DMS53 (cell line): ENCODE results near the gene SACM1L.

Experiments used
- DNase-seq: peaks from one replicate; lab custom pipeline; 2025; lab: John Stamatoyannopoulos, UW

SACM1L gene

DNA sequence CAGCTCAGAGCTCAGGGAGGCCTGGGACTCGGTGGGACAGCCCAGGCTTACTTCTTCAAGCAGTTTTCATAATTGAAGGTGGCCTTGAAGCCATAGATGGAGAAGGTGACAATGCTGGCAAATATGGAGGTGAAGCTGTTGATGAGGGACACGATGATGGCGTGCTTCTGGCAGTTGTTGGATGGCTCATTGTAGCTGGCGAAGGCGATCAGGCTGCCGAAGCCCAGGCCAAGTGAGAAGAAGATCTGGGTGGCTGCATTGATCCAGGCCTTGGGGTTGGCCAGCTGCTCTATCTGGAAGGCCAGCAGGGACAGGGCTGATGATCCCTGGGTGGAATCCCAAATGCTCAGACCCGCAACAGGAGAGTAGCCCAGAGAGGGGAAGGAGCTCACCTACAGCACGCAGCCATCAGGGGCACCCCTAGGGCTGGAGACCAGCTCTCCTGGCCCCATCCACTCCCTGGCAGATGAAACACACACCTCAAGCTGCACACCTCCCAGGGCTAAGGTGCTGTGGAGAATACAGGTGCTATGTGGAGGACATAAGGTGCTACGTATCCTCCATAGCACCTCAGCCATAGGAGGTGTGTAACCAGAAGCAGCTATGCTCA lies 82.1 kb downstream of the SACM1L start:
- DNase-seq, result no peak

DNA sequence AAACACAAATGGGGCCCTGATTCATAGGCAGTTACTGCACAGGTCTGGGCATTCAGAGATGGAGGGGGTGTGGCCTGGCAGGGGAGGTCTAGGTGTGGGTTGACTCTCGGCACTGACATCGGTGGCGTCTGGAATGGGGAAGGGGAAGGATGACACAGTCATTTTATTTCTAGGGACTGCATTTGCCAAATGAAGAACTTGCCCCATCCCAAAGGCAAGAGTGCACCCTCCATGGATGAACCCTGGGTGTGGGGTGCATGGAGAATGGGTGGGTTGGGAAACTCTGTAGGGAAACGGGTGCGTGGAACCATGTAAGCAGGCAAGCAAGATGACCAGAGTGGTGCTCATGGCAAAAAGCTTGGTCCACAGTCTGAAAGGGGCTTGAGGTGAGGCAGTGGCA lies 82.6 kb downstream of the SACM1L start:
- no peak for DNase-seq

DNA sequence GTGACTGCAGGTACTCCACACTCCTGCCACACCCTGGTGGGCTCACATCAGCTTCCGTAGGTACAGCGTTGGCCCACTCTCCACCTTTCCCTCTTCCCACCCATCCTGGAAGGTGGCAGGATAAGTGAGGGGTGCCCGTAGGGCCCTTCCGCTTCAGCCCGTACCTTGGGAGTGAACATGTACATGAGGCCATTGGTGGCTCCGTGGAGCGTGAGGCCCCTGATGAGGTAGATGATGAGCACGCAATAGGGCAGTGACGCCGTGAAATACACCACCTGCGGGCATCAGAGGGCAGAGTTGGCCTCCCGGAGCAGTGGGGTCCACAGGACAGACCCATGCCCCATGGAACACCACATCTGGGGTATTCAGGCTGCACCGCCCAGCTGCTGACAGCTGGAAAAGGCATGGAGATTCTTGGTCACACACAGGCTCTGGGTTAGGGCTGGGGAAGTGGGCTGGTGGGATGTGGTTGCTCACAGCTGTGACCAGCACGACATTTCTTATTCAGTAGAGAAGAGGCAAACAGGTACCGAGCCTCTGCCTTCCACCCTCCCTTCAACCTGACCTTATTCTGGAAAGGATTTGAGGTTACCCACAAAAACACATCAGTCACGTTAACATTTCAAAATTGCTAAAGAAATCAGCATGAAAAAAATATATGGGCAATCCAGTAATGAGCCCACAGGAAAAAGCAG lies 83.3 kb downstream of the SACM1L start:
- no peak for DNase-seq

DNA sequence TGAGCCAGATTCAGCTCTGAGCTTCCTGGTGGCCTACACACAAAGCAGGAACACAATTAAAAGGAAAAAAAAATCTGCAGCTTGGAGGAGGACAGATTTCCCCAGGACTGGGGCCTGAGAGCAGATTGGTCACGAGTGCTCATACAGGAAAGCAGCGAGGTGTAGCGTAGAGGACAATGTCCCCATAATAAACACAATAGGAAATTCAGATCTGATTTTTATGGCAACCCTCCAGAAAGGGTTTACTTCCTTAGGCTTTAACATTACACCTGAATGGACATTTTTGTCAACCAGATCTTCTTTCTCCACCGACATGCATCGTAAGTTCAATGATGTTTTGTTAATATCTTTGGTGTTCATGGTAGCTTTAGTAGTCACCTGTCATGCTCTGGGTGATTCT lies 83.9 kb downstream of the SACM1L start:
- DNase-seq, result no peak

DNA sequence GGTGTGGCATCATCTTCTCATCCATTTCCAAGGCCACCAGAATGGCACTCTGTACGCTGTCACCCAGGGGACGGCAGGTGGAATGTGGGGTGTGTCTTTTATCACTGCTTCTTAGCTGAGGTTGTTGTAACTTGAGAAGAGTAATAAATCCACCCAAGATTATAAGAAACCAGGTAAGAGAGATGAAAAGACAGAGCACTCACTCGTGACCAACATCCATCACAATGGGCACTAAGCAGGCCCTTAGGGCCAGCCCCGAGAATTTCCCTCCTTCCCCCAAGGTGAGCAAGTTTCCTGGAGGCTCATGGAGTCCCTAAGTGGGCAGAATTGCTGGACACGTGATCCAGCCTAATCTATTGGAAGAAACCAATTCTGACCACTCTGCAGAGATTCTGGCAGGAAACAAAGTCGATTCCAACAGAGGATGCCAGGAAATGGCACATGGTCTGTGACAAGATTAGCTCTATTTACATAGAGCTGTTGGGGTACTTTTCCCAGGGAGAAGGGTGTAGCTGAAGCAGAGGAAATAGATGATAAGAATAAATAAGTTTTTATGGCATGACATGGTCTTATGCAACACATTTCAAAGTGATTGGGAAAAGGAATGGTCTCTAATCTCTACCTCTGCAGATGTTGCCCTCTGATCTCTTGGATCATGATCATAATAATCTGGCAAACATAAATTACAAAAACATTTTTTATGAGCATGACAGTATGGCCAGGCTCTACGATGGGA lies 84.7 kb downstream of the SACM1L start:
- DNase-seq, result no peak

DNA sequence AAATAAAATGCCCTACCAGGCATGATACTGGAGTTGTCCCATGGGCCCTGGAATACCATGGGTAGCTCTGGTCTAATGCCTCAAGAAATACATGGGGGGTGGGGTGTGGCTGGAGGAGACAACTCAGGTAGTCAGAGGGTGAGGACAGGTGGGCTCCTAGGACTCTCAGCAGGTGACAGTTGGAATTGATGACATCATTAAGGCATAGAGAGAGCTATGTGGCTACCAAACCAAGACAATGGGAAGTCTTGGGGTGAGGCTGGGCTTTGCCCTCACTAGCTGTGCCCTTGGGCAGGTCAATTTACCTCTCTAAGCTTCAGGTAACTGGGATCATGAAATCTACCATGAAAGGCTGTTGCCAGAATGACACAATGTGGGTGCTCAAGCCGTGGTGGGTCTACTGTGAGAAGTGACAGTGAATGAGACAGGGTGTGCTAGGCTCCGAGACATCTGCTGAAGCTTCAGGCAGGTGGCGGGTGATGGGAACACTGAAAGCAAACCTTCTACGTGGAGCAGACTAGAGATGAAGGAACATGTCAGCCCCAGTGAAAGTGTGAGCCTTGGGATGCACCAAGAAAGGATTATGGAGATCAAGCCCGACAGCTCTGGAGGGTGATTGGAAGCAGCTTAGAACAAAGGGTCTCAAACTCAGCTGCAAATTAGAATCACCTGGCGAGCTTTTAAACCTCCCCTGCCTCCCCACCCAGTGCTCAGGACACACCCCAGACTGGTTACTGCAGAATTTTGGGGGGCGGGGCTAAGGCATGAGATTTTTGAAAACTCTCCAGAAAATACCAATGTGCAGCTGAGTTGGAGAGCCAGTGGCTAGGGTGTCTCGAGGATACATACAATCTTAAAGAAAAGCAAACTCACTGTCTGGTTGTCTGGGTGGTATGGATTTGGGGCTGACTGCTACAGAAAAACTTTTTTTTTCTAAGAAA lies 85.7 kb downstream of the SACM1L start:
- no peak for DNase-seq

DNA sequence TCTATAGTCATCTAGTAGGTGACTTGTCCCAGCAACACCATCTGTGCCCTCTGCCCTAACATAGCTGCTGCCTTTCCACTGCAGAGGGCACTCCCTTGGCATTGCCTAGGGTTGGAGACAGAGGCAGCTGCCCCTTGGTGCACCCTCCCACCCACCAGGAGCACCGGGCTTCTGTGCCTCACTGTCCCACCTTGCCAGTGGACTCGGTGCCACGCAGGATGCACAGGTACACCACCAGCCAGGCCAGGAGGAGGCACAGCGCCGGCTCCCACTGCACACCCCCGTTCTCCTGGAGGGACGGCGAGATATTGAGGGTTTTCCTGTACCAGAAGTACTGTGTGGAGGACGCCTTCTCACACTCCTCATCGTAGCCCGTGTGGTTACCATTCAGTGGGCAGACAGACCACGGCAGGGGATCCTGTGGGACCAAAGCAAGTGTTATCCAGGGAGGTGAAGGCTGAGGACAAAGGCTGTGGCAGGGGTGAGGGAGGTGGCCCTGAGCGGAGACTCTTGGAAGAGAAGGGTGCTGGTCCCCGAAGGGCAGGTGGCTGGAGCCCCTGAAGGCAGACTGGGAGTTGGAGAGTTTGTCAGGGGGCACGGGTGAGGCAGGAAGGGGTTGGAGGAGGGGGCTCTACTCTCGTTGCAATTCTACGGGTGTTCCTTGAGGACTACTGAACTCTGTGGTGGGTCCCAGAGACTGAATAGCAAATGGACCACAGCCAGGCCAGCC lies 86.5 kb downstream of the SACM1L start:
- DNase-seq, result no peak

DNA sequence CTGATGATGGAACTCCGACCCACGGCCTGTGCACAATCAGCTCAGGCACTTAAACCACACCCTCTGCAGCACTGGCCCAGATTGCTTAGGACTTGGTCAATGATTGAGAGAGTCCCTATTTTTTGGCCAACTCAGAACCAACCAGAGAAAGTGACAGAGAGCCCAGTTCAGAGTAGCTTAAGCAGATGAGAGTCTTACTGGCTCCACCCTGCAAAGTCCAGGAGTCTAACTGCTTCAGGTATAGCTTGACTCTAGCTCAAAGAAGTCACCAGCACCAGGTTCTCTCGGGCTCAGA lies 87.1 kb downstream of the SACM1L start:
- no peak for DNase-seq

DNA sequence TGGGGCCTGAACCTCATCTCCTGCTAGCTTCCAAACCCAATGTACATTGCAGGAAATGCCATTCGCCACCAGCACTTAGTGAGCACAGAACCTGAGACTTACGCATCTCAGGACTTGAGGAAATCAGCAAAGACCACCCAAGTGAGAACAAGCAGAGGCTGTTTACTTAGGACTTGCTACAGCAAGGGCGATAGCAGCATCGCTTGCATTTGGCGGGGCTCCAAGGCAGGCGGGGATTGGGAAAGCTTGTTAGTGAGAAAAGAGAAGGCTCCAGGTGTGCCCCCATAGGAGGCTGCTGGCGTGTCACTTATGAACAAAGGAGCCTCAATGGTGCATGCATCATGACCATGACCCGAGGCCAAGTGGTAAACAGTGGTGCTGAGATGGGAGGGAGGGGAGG lies 87.4 kb downstream of the SACM1L start:
- no peak for DNase-seq

DNA sequence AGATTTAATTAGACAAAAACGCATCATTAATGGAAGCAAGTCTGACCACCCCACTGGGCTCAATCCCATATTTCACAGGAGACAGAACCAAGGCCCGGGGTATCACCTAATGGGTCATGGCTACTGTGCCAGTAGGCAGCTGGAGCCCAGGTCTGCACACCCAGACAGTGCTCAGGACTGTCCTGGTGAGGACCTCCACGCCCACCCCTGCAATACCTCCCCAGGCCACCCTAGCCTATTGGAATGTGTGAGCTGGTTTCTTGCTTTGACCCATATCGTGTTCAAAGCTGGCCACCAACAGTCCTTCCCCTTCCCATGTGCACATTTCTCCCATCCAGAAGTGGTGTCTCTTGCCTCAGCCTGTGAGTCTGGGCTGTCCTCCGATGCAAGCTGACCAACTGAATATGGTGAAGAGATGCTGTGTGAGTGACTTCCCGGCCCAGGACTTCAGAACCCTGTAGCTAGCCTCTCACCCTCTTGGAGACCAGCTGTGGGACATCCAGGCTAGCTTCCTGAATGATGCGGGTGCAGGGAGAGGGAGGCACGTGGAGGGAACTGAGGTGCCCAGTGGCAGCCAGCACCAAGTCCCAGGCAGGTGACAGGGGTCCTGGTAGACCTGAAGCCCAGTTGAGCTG lies 88.0 kb downstream of the SACM1L start:
- no peak for DNase-seq

DNA sequence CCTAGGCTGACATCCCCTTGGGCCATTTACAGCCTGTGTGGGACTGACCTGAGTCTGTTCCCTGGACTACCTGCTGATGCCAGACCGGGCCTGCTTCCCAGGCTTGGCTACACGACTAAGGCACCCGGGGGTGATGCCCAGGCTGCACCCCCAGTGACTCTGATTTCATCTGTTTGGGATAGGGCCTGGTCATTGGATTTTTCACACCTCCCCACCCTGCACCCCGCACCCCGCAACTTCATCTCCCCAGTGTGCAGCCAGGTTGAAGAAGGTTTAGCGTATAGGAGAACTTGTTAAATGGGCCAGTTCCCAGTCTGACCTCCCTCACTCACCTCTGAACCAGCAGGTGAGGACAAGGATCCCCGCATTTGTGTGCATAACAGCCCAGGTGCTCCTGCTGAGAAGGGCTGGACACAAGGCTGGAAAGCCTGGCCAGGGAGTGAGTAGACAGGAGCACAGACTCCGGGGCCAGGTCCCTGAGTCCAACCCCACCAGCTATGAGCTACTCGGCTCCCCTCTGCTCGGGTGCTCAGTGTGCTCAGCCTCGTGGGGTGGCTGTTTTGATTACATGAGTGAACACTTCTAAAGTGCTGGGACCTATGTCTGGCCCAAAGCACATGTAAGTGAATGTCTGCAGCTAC lies 88.7 kb downstream of the SACM1L start:
- no peak for DNase-seq

DNA sequence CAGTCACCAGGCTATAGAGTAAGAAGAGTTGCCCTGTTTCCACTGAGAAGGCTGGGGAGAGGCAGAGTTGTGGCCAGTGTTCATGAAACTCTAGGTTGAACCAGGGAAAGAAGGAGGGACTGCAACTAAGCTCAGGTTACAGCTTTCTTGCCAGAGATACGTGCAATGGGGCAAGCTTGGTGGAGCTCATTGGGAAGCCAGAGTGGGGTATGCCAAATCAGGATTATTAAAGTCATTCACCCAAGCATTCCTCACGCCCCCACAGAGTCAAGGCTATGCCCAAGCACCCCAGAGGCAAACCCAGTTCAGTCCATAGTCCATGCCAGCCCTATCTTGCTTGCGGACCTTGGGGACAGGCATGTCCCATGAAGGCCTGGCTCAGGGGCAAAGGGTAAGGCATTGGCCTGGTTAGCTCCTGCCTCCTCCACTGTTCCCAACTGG lies 89.6 kb downstream of the SACM1L start:
- DNase-seq, result no peak

DNA sequence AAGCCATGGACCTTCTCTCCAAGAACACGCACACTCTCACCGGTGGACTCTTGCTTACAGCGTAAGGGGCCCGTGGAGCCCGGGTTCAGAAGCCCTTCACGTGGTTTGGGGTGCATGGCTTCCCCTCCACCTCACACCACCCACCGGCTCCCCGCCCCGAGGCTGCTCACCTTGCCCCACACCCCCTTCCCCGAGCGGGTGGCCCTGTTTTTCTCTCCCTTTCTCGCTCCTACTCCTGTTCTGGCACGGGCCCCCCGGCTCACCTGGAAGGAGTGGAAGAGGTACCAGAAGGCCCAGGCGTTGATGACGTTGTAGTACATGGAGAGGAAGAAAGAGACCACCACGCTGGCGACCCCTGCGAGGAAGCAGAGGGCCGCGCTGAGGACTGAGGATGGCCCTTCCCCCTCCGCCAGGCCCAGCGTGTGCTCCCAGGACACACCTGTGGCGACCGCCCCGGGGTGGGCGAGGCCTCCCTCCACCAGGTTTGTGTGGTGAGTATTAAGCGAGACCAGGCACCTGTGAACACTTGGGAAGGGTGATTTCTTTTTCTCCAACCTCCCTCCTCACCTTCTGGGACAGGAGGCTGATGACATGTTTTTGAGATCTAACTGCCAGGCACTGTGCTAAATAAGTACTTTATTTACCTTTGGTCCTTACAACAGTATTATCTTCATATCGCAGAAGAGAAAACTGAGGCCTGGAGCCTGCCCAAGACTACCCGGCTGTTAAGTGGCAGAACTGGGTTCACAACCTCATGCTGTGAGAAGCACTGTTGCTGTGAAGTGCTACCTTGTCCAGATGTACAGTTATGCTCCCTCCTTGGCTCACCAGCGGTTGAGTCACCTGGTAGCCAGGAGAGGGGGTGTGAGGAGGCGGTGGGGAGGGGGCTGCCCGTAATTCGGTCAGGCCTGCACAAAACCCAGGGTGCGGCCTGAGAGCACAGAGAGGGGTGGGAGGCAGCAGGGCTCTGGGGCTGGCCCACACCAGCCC lies 90.8 kb downstream of the SACM1L start:
- DNase-seq, result no peak

DNA sequence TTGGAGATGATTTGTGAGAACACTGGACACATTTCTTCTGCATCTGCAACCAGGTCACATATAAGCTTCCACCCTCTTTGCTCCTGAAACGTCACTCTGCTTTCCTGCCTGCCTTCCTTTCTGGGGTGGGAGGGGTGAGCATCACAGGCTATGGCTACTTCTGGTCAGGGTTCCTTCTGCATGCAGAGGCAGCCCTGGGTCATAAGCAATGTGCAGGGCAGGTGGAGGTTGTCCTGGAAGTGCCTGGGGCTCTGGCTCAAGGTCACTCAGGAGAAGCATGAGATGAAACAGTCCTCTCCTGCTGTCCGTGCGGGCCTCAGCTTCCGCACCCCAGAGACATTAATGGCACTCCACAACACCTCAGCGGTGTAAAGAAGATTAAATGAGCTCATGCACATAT lies 92.1 kb downstream of the SACM1L start:
- no peak for DNase-seq

DNA sequence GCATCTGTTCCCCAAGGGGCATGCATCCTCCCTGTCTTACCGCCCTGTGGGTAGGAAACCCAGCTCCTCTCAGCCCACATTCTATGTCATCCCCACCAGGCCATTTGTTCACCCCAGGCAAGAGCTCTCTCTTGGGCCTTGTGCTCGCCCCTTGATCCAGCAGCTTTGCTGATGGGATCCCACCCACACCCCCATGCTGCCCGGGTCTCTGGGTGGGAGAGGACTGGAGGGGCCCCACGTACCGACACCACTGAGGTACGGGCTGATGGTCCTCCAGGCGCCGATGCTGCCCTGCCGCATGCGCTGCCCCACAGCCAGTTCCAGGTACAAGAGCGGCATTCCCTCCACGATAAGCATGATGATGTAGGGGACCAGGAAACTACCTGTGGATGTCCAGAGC lies 92.6 kb downstream of the SACM1L start:
- no peak for DNase-seq

DNA sequence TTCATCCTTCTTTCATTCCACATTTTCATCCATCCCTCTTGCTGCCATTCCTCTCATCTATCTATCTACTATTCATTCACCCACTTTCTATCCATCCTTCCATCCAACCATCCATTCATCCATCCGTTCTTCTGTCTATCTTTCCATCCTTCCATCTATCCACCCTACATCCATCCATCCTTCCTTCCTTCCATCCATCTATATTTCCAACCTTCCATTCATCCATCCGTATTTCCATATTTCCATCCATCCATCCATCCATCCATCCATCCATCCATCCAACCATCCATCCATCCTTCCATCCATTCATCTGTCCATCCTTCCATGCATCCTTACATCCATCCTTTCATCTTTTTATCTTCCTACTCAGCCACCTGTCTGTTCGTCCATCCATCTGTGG lies 93.2 kb downstream of the SACM1L start:
- no peak for DNase-seq

DNA sequence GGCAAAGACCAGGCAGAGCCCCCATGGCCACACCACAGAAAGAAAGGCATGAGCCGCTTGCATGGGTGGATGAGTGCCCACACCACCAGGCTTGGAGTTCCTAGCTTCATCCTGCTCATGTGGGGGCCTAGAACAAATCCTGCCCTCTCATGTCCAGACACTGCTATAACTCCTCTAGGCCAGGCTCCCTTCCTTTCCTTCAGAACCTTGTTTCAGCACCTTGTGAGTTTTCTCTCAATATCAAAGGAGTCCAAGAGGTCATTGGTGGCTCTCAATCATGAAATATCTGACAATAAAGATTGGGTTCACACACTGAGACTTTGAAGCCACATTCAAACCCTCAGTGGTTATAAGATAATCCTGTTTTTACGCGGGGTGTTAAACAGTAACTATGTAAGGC lies 94.5 kb downstream of the SACM1L start:
- no peak for DNase-seq

DNA sequence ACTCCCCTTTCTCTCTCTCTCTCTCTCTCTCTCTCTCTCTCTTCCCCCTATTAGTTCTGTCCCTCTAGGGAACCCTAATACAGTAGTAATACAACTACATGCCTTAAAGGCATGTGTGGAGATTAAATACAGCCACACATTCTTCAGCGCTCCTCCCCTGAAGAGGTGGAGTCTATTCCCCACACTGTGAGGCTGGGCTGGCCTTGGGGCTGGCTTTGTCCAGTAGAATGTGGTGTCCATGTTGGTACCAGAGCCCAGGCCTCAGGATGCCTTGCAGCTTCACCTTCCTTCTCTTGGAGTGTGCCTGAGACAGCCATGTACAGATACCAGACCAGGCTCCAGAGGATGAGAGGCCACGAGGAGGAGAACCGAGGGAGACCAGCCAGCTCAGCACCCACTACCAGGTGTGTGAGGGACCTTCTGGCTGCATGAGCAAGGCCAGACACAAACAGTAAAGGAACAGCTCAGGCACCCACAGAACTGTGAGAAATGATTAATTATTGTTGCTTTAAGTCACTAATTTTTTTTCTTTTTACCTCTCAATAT lies 96.5 kb downstream of the SACM1L start:
- no peak for DNase-seq

DNA sequence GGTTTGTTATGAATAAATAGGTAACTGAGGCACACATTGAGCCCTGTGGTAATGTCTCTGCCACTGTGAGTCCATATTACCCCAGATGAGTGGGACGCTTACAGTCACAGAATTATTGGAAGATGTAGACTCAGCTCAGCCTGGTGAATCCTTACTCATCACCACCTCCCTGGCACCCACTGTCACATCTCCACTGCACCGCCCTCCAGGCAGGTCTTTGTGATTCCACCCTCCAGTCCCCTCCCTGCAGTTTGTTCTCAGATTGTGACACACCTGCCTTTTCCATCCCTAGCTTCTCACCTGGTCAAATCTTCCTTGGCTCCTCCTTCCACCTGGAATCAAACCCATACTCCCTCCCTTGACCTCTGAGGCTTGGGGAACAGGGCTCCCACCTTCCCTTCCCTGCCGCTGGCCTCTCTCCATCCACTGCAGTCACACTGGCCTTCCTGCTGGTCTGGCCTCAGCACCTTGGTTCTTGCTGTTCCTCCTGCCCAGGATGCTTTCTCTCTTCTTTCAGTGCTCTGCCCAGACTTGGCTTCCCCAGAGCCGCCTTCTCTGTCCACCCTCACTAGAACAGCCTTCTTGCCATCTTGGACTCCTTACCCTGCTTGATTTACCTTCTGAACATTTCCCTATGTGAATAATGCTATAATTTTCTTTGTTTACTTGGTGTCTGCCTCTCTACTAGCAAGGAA lies 97.8 kb downstream of the SACM1L start:
- no peak for DNase-seq
